HepG2 (cell line): Measurements from ENCODE around the gene CCDC17. TPM values are rescaled to one million over a fixed set of nuclear protein-coding genes. Genes with fewer than 3 reads are reported as not detected.
A peak's percentile ranks its signal among the peaks of the same experiment; 100 is the strongest.

Source experiments
- AGO1 ChIP-seq: fragments of 200-400 bp; formaldehyde crosslinking; IDR thresholded peaks from 2 replicates; pipeline ENCODE4 v1.6.1; 2017; ENCODE audit warnings: mild to moderate bottlenecking, low read depth, low read length, moderate library complexity; ENCODE audit not compliant: poor library complexity, severe bottlenecking
- BHLHE40 ChIP-seq: IDR thresholded peaks from 2 replicates; pipeline ENCODE4 v1.6.1; 2011; ENCODE audit warnings: low read length, improper control_type of control experiment
- CEBPB ChIP-seq: IDR thresholded peaks from 2 replicates; pipeline ENCODE4 v1.6.1; 2011; ENCODE audit warnings: low read depth, low read length, improper control_type of control experiment, borderline replicate concordance
- DMAP1 ChIP-seq: IDR thresholded peaks from 2 replicates; pipeline ENCODE4 v1.6.1; 2016
- E2F1 ChIP-seq: sonication (generic); formaldehyde crosslinking; IDR thresholded peaks from 2 replicates; pipeline ENCODE4 v1.5.0; 2020; ENCODE audit warnings: missing genetic modification reagents
- GMEB2 ChIP-seq: IDR thresholded peaks from 2 replicates; pipeline ENCODE4 v1.6.1; 2016; ENCODE audit warnings: missing biosample characterization, missing genetic modification reagents, low read depth
- HBP1 ChIP-seq: IDR thresholded peaks from 2 replicates; pipeline ENCODE4 v1.6.1; 2016; ENCODE audit warnings: low read depth, control low read depth
- HMG20B ChIP-seq: conservative IDR thresholded peaks from 2 replicates; pipeline ENCODE4 v1.6.1; 2016; ENCODE audit warnings: missing genetic modification reagents, missing compliant biosample characterization
- ISX ChIP-seq: sonication (generic); formaldehyde crosslinking; conservative IDR thresholded peaks from 2 replicates; pipeline ENCODE4 v1.5.0; 2020; ENCODE audit warnings: missing genetic modification reagents
- MED8 ChIP-seq: sonication (generic); formaldehyde crosslinking; IDR thresholded peaks from 2 replicates; pipeline ENCODE4 v1.8.1; 2023; ENCODE audit warnings: mild to moderate bottlenecking, missing genetic modification reagents; ENCODE audit not compliant: insufficient replicate concordance
- NFKBIZ ChIP-seq: IDR thresholded peaks from 2 replicates; pipeline ENCODE4 v1.6.1; 2018; ENCODE audit warnings: missing genetic modification reagents, missing compliant biosample characterization
- PAXIP1 ChIP-seq: sonication (generic); formaldehyde crosslinking; conservative IDR thresholded peaks from 2 replicates; pipeline ENCODE4 v1.4.0; 2020; ENCODE audit warnings: mild to moderate bottlenecking, missing genetic modification reagents, moderate library complexity
- RBAK ChIP-seq: sonication (generic); formaldehyde crosslinking; IDR thresholded peaks from 2 replicates; pipeline ENCODE4 v1.5.1; 2020; ENCODE audit warnings: mild to moderate bottlenecking, missing genetic modification reagents
- TARDBP ChIP-seq: sonication (generic); formaldehyde crosslinking; IDR thresholded peaks from 2 replicates; pipeline ENCODE4 v1.8.0; 2022; ENCODE audit warnings: mild to moderate bottlenecking, missing genetic modification reagents
- TCF7 ChIP-seq: sonication (generic); IDR thresholded peaks from 2 replicates; pipeline ENCODE4 v1.6.1; 2016; ENCODE audit warnings: antibody characterized with exemption, low read depth
- THAP9 ChIP-seq: sonication (generic); formaldehyde crosslinking; IDR thresholded peaks from 2 replicates; pipeline ENCODE4; 2020; ENCODE audit warnings: missing genetic modification reagents, mild to moderate bottlenecking, borderline replicate concordance
- ZNF12 ChIP-seq: sonication (generic); formaldehyde crosslinking; IDR thresholded peaks from 2 replicates; pipeline ENCODE4 v1.5.0; 2020; ENCODE audit warnings: missing genetic modification reagents
- ZNF790 ChIP-seq: sonication (generic); formaldehyde crosslinking; IDR thresholded peaks from 2 replicates; pipeline ENCODE4 v1.8.0; 2022; ENCODE audit warnings: missing genetic modification reagents, mild to moderate bottlenecking, borderline replicate concordance
- ZSCAN22 ChIP-seq: sonication (generic); formaldehyde crosslinking; IDR thresholded peaks from 2 replicates; pipeline ENCODE4 v1.4.0; 2020; ENCODE audit warnings: mild to moderate bottlenecking, missing genetic modification reagents
- polyA plus RNA-seq, 8 experiments: library from polyadenylated mRNA; depleted of rRNA in 3 of 8; stranded (reverse) in 7 of 8; unstranded in 1 of 8; fragments of >200 nt; fragmentation: Illumina TruSeq in 4 of 8; extraction: Trizol in 4 of 8; gene quantifications; 2 replicates each; pipeline versions ENCODE4 v1.2.1 to v1.2.3, GENCODE V29; 2011 to 2016; ENCODE audit warnings: low read depth in 4 of 8, missing spikeins in 1 of 8, mixed read lengths in 1 of 8; ENCODE audit not compliant: insufficient read depth in 1 of 8
- total RNA-seq, 5 experiments: library from RNA; depleted of rRNA; stranded (reverse); fragments of >200 nt; fragmentation: Illumina TruSeq; extraction: Trizol; gene quantifications; 2 replicates each; pipeline ENCODE4 v1.2.3, GENCODE V29; 2016; ENCODE audit warnings: low read depth in 1 of 5

Gene CCDC17
- total and polyA plus RNA-seq, 2 of the 13 experiments (the other 11 are each of a cell fraction or from before 2014, with no cell fraction given) = 1.5 to 3.3 TPM

DNA sequence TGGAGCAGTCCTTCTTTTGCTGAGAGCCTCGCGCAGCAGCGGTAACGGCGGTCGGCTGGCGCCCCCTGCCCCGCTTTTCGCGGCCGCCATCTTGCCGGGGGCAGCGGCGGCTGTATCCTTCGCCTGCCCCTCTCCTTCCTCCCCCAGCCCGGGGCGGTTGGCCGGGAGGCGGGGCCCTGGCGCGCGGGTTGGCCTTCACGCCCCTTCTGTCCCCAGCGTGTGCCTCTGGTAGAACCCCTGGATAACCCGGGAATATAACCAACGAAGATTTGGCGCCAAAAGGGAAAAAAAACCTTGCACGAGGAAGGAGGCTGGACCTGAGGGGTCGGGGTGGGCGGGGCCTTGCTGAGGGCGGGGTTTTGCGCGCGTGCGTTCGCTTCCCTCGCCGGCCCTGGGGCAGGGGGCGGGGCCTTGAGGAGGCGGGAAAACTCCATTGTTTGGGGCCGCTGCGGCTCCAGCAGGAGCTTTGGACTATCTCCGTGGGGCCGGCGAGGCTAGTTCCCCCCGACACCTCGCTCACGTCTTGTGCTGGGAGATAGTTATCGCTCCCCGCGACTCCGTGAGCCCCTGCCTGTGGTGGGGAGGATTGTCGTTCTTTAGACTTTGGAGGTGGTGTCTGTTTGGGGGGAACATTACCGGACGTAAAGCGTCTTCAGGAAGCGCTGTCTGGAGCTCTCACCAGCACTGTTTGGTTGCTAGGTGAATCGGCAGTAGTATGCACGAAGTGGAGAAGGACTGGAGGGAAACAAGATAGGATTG, 39.3 kb downstream of the CCDC17 start (continued):
- TF ChIP-seq PAXIP1 (CRISPR knock-in tag) (no peak; the same call in 1 of the 2 replicates), ISX (CRISPR knock-in tag) (0 out of 2 replicates have a peak, but pooled peaks have one; percentile 53), AGO1 (no peak), MED8 (CRISPR knock-in tag) (no peak), ZNF12 (no peak), HMG20B (CRISPR knock-in tag) (no peak), DMAP1 (CRISPR knock-in tag) (peak; percentile 63; the same call in 1 of the 2 replicates), HBP1 (CRISPR knock-in tag) (no peak), CEBPB (no peak), E2F1 (CRISPR knock-in tag) (peak; percentile 89), NFKBIZ (CRISPR knock-in tag) (0 out of 2 replicates have a peak, but pooled peaks have one; percentile 63), TARDBP (CRISPR knock-in tag) (peak; percentile 72), ZNF790 (CRISPR knock-in tag) (peak; percentile 32; the same call in 1 of the 2 replicates), RBAK (no peak), BHLHE40 (no peak), ZSCAN22 (CRISPR knock-in tag) (no peak), THAP9 (CRISPR knock-in tag) (peak; percentile 91), GMEB2 (CRISPR knock-in tag) (no peak; the same call in 1 of the 2 replicates), TCF7 (no peak)
